Forelimb muscle (tissue), 1 donor: ENCODE results near the gene OTOA. TPM values are rescaled to one million over a fixed set of nuclear protein-coding genes. Genes with fewer than 3 reads are reported as not detected.
"Not testable (repeated sequence)": the region's sequence is repeated elsewhere in the genome, so short reads cannot be mapped to it uniquely, and the experiment has no call there.

Experiments used
- DNase-seq: peaks from one replicate; pipeline ENCODE4 v3.0.0-alpha.2; 2013; ENCODE audit warnings: low read depth
- polyA plus RNA-seq: library from polyadenylated mRNA; unstranded; fragments of 120-200 nt; gene quantifications from one replicate; pipeline ENCODE4 v1.2.1, GENCODE V29; 2013; ENCODE audit not compliant: insufficient read length

Gene OTOA
- polyA plus RNA-seq, 1 donor, result 0.06 TPM

GRCh38 chr16:21720533-21720932 lies 56.8 kb downstream of the OTOA start:
- DNase-seq, result no peak

DNA sequence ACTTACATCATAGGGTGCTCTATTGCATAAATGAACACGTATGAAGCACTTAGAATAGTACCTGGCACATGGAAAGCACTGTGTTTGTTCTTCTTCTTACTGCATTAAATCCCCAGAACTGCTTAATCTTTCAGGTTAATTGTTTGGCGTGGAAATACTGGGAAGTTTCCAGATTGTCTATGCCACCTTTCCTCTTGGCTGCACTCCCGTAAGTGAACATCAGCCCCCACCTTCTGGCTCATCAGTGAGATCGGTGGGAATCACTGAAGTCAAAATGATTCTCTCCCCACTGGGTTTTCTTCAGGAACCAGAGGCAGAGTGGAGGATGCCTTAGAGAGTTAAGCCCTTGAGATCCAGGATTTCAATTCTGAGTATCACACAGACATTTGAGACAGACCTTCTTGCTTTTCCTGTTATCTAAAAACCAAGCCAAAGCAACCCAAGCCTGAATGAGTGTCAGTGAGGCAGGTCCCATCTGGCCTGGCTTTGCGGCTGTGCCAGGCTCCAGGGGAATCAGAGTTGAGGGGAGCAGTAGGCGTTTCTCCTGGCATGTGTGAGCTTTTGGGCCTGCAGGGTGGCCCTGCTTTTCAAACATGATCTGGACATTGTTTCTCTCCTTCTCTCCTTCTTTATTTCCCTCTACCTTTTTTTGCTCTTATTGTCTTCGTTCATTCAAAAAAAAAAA lies 59.1 kb downstream of the OTOA start:
- DNase-seq, result no peak

GRCh38 chr16:21723532-21723931 lies 59.8 kb downstream of the OTOA start:
- DNase-seq, result no peak

DNA sequence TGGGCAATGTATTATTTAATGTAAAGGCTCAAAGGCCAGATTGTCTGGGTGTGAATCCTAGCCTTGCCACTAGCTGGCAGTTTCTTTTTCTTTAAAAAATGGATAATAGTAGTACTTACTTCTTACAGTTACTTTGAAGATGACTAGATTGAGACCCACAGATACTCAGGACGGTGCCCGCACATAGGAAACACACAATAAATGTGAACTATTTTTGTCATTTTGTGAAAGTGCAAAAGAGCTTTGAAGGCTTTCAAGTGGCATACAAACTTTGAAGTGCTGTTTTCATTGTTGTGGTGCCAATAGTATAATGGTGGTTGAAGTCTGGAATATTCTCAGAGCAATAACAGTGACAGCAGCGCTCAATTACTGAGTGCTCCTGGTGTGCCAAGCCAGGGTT lies 63.6 kb downstream of the OTOA start:
- no peak for DNase-seq

- DNase-seq, result not testable (repeated sequence)
Measured at GRCh38 chr16:21731233-21731632, 67.5 kb downstream of the OTOA start.

DNA sequence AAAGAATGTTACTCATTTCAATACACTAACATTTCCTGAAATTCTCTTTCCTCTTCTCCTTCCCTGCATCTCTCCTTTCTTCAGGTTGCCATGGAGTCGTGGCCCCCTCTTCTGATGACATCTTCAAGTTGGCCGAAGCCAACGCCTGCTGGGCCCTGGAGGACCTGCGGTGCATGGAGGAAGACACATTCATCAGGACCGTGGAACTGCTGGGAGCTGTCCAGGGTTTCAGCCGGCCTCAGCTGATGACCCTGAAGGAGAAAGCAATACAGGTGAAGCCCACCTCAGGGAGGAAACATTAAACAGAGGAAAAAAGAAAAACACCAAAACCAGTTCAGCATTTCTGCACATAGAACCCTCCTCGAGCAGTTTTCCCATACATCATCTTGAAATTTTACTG lies 76.9 kb downstream of the OTOA start:
- not testable (repeated sequence) for DNase-seq

DNA sequence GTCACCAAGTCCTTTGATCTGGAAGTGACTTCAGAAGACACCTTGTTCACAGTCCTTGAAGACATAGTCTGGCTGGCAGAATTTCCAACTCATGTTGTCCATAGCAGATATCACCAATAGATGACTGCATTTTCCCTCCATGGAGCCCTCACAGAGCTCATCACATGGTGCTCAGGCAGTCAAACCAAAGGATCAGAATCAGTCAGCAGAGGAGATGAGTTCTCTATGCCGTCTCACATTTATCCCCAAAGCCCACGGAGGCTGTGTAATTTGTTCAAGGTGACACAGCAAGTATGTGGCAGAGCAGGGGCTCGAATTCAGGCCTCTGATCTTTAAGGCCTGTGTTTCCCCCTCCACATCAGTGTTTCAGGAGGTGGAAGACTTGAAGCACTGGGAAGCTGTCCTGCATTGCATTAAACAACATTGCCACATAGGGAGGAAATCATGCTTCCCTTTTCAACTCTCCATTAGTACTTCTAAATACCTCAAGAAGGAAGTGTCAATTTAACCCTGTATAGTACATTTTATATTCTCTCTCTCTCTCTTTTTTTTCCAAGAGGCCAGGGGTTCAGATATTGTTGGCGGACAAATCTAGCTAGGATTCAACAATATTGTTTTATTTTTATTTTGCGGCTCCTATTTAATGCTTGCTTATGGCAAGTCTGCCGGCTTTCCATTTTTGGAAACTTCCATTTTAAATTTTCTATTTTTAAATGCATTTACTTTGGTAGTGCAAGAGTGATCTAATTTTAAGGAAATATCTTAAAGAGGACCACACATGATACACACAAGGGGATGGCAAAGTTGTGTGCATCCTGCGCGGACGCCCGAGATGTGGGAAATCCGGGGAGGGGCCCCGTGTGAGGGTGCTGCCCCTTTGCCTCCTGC lies 92.7 kb downstream of the OTOA start:
- not testable (repeated sequence) for DNase-seq

GRCh38 chr16:21757080-21757671 lies 93.4 kb downstream of the OTOA start:
- not testable (repeated sequence) for DNase-seq

DNA sequence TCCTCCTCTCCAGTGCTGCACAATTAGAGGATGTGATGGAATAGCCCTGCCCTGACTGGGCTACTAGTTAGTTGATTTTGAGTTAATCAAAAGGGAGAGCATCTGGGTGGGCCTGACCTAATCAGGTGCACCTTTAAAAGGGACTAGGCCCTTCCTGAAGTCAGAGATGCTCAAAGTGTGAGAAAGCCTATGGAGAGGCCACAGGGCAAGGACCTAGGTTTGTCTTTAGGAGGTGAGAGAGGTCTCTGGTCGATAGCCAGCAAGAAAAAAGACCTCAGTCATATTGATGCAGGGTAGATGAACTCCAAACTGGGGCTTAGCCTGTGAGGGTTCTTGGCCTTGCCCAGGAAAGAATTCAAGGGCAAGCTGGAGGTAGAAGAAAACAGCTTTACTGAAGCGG lies 104.5 kb downstream of the OTOA start:
- DNase-seq, result not testable (repeated sequence)

DNA sequence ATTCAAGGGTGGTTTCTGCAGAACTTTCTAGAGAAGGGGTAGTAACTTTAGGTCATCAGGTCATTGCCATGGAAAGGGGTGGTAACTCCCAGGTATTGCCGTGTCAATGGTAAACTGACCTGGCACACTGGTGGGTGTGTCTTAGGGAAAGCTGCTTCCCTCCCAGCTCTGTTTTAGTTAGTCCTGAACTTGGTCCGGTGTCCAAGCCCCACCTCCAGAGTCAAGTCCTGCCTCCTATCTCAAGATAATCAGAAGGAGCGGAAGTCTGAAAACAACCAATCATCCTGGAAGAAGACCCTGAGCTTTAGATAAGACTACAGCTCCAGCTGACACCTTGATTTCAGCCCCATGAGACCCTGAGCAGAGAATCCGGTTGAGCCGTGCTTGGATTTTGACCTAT lies 105.0 kb downstream of the OTOA start:
- not testable (repeated sequence) for DNase-seq

DNA sequence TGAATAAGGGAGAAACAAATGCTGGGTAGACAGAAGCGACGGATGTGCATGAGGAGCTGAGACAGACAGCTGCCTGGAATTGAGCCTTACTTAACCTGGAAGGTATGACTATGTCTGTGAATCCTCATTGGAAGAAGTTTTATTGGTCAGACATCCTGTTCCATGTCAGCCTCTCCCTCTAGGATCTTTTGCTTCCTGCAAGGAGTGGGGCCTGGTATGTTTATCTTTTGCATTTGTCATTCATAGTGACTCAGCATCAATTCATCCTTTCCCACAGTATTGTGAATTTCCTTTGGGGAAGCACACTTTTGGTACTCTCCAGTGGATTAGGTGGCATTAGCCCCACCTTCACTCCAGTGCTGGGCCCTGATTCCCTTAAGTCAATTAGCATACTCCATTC lies 105.5 kb downstream of the OTOA start:
- not testable (repeated sequence) for DNase-seq

- not testable (repeated sequence) for DNase-seq
Measured at GRCh38 chr16:21770584-21770983, 106.8 kb downstream of the OTOA start.

DNA sequence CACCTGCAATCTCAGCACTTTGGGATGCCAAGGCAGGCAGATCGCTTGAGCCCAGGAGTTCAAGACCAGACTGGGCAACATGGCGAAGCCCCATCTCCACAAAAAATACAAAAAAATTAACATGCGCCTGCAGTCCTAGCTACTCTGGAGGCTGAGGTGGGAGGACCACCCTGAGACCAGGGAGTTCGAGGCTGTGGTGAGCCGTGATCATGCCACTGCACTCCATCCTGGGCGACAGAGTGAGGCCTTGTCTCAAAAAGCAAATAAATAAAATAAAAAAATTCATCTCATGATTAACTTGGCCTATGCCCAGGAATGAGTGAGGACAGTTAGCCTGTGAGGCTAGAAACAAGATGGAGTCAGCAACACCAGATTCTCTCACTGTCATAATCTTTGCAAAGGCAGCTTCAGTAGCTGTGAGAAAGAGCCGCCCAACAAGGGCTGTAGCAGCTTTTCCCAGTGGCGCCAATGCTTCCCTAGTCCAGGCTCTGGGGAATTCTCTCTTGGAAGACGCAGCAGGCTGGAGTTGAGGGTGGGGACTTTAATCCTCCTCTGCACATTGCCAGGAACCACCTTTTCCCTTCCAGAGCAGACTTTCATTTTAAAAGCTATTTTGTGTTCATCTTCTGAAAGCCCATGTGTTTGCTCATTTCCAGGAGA lies 108.9 kb downstream of the OTOA start:
- DNase-seq, result not testable (repeated sequence)

DNA sequence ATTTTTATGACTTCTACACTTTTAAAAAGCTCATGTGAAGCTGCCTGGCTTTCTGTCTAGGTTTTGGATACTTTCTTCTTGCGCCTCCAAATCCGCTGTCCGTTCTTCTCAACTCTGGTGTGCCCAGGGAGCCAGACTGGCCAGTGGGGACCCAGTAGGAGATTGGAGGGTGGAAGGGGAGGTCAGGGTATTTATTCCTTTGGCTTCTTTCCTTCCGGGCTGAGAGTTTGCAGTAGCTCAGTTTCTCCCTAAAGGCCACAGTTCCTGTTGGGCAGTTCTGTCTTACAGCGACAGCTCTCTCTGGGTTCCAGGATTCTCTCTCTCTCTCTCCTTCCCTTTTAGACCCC lies 109.4 kb downstream of the OTOA start:
- not testable (repeated sequence) for DNase-seq

DNA sequence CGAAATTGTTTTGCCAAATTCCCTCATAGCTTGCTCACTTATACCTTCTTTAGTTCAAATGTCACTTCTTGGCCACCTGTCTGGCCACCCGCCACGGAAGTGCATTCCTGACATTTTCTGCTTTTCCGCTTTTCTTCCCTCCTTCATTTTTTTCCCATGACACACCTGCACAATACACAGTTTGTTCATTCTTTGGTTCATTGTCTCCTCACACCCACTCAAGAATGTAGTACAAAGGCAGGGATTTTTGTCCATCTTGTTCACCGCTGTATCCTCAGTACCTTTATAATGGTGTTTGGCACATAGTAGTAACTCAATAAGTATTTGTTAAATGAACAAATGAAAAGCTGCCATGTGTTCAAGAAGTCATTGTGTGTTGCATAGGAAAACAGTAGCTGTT lies 116.8 kb downstream of the OTOA start:
- not testable (repeated sequence) for DNase-seq

- not testable (repeated sequence) for DNase-seq
Measured at GRCh38 chr16:21790506-21790905, 126.7 kb downstream of the OTOA start.

GRCh38 chr16:21793310-21793709 lies 129.5 kb downstream of the OTOA start:
- not testable (repeated sequence) for DNase-seq

DNA sequence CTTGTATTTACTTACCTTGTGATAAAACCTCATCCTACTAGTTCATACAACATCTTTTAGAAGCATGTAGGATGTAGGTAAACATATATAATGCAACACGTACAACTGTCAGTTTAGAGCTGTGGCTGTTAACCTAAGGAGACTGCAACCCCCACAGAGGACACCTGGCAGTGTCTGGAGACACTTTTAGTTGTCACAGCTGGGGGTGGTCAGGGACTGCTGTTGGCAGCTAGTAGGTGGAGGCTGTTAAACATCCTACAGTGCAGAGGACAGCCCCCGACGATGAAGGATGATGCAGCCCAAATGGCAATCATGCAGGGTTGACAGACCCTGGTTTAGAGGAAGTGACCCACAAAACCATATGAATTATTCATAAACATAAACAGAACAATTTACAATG lies 134.8 kb downstream of the OTOA start:
- not testable (repeated sequence) for DNase-seq

GRCh38 chr16:21801538-21802374 lies 138.0 kb downstream of the OTOA start:
- DNase-seq, result not testable (repeated sequence)

- not testable (repeated sequence) for DNase-seq
Measured at GRCh38 chr16:21802375-21802663, 138.6 kb downstream of the OTOA start.
